GM12878 (cell line): Measurements from ENCODE around the gene GFRA1. TPM values are rescaled to one million over a fixed set of nuclear protein-coding genes. Genes with fewer than 3 reads are reported as not detected.

Experiments
- EP300 ChIP-seq, 2 experiments: fragments of 150-350 bp in 1 of 2; IDR thresholded peaks; 2 replicates each; pipeline ENCODE4 v1.6.1; 2011 to 2012; ENCODE audit warnings: low read depth in 2 of 2, low read length in 2 of 2, borderline replicate concordance in 1 of 2, improper control_type of control experiment in 1 of 2, inconsistent platforms in 1 of 2; ENCODE audit not compliant: control insufficient read depth in 1 of 2
- HDAC2 ChIP-seq: fragments of 200-600 bp; sonication (generic); IDR thresholded peaks from 2 replicates; pipeline ENCODE4 v1.6.1; 2017
- HSF1 ChIP-seq: fragments of 150-350 bp; IDR thresholded peaks from 2 replicates; pipeline ENCODE4 v1.6.1; 2014; ENCODE audit warnings: mild to moderate bottlenecking, low read depth, low read length
- JUNB ChIP-seq: IDR thresholded peaks from 2 replicates; pipeline ENCODE4 v1.6.1; 2016; ENCODE audit warnings: antibody characterized with exemption, mild to moderate bottlenecking
- POLR2A ChIP-seq: IDR thresholded peaks from 2 replicates; pipeline ENCODE4 v1.6.1; 2011; ENCODE audit warnings: low read depth, mild to moderate bottlenecking, low read length
- RCOR1 ChIP-seq: conservative IDR thresholded peaks from 2 replicates; pipeline ENCODE4 v1.6.1; 2012; ENCODE audit warnings: low read depth, low read length, improper control_type of control experiment
- STAT1 ChIP-seq: fragments of 450-650 bp; conservative IDR thresholded peaks from 2 replicates; pipeline ENCODE4 v1.6.1; 2014; ENCODE audit warnings: antibody characterized with exemption, mild to moderate bottlenecking
- TBL1XR1 ChIP-seq: IDR thresholded peaks from 2 replicates; pipeline ENCODE4 v1.6.1; 2012; ENCODE audit warnings: low read depth, low read length, improper control_type of control experiment
- TCF7 ChIP-seq: IDR thresholded peaks from 2 replicates; pipeline ENCODE4 v1.6.1; 2014; ENCODE audit warnings: antibody characterized with exemption, borderline replicate concordance
- ZNF592 ChIP-seq: fragments of 450-650 bp; IDR thresholded peaks from 2 replicates; pipeline ENCODE4 v1.6.1; 2017; ENCODE audit warnings: mild to moderate bottlenecking, moderate library complexity
- ZNF622 ChIP-seq: fragments of 450-650 bp; IDR thresholded peaks from 2 replicates; pipeline ENCODE4 v1.6.1; 2017; ENCODE audit warnings: mild to moderate bottlenecking, inconsistent platforms
- polyA plus RNA-seq, 11 experiments: library from polyadenylated mRNA; depleted of rRNA in 4 of 11; unstranded in 6 of 11; stranded (reverse) in 5 of 11; fragments of >200 nt; fragmentation: Nextera tagmentation in 4 of 11; fragmentation: Illumina TruSeq in 1 of 11; extraction: Ambion mirVana in 4 of 11; extraction: Trizol in 1 of 11; gene quantifications; 1 replicate in 1 of 11; 2 replicates in 10 of 11; pipeline versions ENCODE4 v1.2.1 to v1.2.3, GENCODE V29; 2011 to 2016; ENCODE audit warnings: inconsistent platforms in 2 of 11, missing spikeins in 2 of 11, low read depth in 1 of 11
- total RNA-seq, 4 experiments: library from RNA; depleted of rRNA in 3 of 4; stranded (reverse); fragments of >200 nt in 3 of 4; fragmentation: Illumina TruSeq in 1 of 4; extraction: Trizol in 1 of 4; gene quantifications; 2 replicates each; pipeline versions ENCODE4 v1.2.1 to v1.2.3, GENCODE V29; 2013 to 2021
- TF ChIP-seq, protein P1 (sequence below): fragments of 450-650 bp; IDR thresholded peaks from 2 replicates; pipeline ENCODE4 v1.6.1; 2014; ENCODE audit warnings: mild to moderate bottlenecking
- TF ChIP-seq, protein P2 (sequence below): fragments of 450-650 bp; formaldehyde crosslinking; IDR thresholded peaks from 2 replicates; pipeline ENCODE4 v1.4.0; 2020; ENCODE audit warnings: mild to moderate bottlenecking, moderate library complexity
- TF ChIP-seq, protein P3 (sequence below): IDR thresholded peaks from 2 replicates; pipeline ENCODE4 v1.6.1; 2011; ENCODE audit warnings: mild to moderate bottlenecking, low read depth, low read length, moderate library complexity; ENCODE audit not compliant: insufficient replicate concordance

GFRA1 gene
- total and polyA plus RNA-seq, 10 of the 15 experiments (the other 5 are each of a cell fraction or from before 2014, with no cell fraction given): 0.05 to 0.19 TPM; not detected in 8

- TF ChIP-seq, protein P1, sequence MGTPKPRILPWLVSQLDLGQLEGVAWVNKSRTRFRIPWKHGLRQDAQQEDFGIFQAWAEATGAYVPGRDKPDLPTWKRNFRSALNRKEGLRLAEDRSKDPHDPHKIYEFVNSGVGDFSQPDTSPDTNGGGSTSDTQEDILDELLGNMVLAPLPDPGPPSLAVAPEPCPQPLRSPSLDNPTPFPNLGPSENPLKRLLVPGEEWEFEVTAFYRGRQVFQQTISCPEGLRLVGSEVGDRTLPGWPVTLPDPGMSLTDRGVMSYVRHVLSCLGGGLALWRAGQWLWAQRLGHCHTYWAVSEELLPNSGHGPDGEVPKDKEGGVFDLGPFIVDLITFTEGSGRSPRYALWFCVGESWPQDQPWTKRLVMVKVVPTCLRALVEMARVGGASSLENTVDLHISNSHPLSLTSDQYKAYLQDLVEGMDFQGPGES: no peak
- TF ChIP-seq TCF7: no peak
- TF ChIP-seq, protein P2, sequence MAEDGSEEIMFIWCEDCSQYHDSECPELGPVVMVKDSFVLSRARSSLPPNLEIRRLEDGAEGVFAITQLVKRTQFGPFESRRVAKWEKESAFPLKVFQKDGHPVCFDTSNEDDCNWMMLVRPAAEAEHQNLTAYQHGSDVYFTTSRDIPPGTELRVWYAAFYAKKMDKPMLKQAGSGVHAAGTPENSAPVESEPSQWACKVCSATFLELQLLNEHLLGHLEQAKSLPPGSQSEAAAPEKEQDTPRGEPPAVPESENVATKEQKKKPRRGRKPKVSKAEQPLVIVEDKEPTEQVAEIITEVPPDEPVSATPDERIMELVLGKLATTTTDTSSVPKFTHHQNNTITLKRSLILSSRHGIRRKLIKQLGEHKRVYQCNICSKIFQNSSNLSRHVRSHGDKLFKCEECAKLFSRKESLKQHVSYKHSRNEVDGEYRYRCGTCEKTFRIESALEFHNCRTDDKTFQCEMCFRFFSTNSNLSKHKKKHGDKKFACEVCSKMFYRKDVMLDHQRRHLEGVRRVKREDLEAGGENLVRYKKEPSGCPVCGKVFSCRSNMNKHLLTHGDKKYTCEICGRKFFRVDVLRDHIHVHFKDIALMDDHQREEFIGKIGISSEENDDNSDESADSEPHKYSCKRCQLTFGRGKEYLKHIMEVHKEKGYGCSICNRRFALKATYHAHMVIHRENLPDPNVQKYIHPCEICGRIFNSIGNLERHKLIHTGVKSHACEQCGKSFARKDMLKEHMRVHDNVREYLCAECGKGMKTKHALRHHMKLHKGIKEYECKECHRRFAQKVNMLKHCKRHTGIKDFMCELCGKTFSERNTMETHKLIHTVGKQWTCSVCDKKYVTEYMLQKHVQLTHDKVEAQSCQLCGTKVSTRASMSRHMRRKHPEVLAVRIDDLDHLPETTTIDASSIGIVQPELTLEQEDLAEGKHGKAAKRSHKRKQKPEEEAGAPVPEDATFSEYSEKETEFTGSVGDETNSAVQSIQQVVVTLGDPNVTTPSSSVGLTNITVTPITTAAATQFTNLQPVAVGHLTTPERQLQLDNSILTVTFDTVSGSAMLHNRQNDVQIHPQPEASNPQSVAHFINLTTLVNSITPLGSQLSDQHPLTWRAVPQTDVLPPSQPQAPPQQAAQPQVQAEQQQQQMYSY (CRISPR knock-in tag): no peak
- no peak for TF ChIP-seq ZNF592
- no peak for TF ChIP-seq STAT1
- TF ChIP-seq ZNF622: no peak
- no peak for TF ChIP-seq HDAC2
- no peak for TF ChIP-seq RCOR1
- no peak for TF ChIP-seq EP300 (IDR thresholded peaks at IDR 0.05; ENCODE audit: borderline replicate concordance in 1 of 2, control insufficient read depth in 1 of 2, low read depth in 2 of 2, low read length in 2 of 2)
- TF ChIP-seq POLR2A: no peak
- TF ChIP-seq, protein P3, sequence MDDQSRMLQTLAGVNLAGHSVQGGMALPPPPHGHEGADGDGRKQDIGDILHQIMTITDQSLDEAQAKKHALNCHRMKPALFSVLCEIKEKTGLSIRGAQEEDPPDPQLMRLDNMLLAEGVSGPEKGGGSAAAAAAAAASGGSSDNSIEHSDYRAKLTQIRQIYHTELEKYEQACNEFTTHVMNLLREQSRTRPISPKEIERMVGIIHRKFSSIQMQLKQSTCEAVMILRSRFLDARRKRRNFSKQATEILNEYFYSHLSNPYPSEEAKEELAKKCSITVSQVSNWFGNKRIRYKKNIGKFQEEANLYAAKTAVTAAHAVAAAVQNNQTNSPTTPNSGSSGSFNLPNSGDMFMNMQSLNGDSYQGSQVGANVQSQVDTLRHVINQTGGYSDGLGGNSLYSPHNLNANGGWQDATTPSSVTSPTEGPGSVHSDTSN: no peak
- TF ChIP-seq HSF1: no peak
- no peak for TF ChIP-seq JUNB
- TF ChIP-seq TBL1XR1: no peak
Measured at GRCh38 chr10:116247691-116248090, 25.3 kb downstream of the GFRA1 start (continued).
